ENCODE measurements around the gene AOPEP. TPM values are rescaled to one million over a fixed set of nuclear protein-coding genes. Genes with fewer than 3 reads are reported as not detected.
A peak's percentile ranks its signal among the peaks of the same experiment; 100 is the strongest.

Gene AOPEP
- total and polyA plus RNA-seq, 2 donors (not counting 1 experiment from before 2014, with no cell fraction given) = 66.1 to 94.1 TPM

- no peak overlapping the region for H3K9ac ChIP-seq (ENCODE audit: insufficient read depth, low read length)
- no peak for DNase-seq (ENCODE audit: low read depth in 2 of 2)
- H3K4me3 ChIP-seq (replicated peaks in 1 of 4; ENCODE audit: control extremely low read depth in 1 of 4, insufficient read depth in 1 of 4, low read depth in 3 of 4, low read length in 4 of 4) = no peak overlapping the region
- no peak overlapping the region for H3K4me2 ChIP-seq (ENCODE audit: extremely low read depth, insufficient read depth, low read length)
- no peak overlapping the region for H3K27ac ChIP-seq (ENCODE audit: insufficient read depth, low read length)
- H3K4me1 ChIP-seq (ENCODE audit: control insufficient read depth, extremely low read depth, insufficient read depth, low read length) = peaks cover 7% of the 10 kb centered on the region
- H3K36me3 ChIP-seq (ENCODE audit: control insufficient read depth, insufficient read depth, low read length) = no peaks in the 10 kb centered on the region
- H3K27me3 ChIP-seq (ENCODE audit: control insufficient read depth, insufficient read depth, low read length) = no peaks in the 10 kb centered on the region
- no peaks in the 10 kb centered on the region for H3K79me2 ChIP-seq (ENCODE audit: control insufficient read depth, insufficient read depth, low read length)
- H3K9me3 ChIP-seq (ENCODE audit: control insufficient read depth, insufficient read depth, low read depth, low read length) = no peaks in the 10 kb centered on the region
- H4K20me1 ChIP-seq (ENCODE audit: control insufficient read depth, extremely low read depth, insufficient read depth, low read length) = no peaks in the 10 kb centered on the region
- no peak for TF ChIP-seq EZH2 (IDR thresholded peaks at IDR 0.05; ENCODE audit: low read length, missing control alignments)
- TF ChIP-seq, protein P1, sequence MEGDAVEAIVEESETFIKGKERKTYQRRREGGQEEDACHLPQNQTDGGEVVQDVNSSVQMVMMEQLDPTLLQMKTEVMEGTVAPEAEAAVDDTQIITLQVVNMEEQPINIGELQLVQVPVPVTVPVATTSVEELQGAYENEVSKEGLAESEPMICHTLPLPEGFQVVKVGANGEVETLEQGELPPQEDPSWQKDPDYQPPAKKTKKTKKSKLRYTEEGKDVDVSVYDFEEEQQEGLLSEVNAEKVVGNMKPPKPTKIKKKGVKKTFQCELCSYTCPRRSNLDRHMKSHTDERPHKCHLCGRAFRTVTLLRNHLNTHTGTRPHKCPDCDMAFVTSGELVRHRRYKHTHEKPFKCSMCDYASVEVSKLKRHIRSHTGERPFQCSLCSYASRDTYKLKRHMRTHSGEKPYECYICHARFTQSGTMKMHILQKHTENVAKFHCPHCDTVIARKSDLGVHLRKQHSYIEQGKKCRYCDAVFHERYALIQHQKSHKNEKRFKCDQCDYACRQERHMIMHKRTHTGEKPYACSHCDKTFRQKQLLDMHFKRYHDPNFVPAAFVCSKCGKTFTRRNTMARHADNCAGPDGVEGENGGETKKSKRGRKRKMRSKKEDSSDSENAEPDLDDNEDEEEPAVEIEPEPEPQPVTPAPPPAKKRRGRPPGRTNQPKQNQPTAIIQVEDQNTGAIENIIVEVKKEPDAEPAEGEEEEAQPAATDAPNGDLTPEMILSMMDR (conservative IDR thresholded peaks at IDR 0.05 in 1 of 2, IDR thresholded peaks at IDR 0.05 in 1 of 2; ENCODE audit: low read depth in 1 of 2, low read length in 2 of 2) = no peak
- H2AFZ ChIP-seq (ENCODE audit: low read length) = no peak overlapping the region
These were observed 245.1 kb downstream of the AOPEP start for GRCh38 chr9:94971378-94972131.

GRCh38 chr9:94973451-94973941 is 247.0 kb downstream of the AOPEP start:
- Histone ChIP-seq H3K9me3 (ENCODE audit: control insufficient read depth, insufficient read depth, low read depth, low read length) (no peaks in the 10 kb centered on the region), H3K27me3 (ENCODE audit: control insufficient read depth, insufficient read depth, low read length) (no peaks in the 10 kb centered on the region), H3K4me2 (ENCODE audit: extremely low read depth, insufficient read depth, low read length) (peak overlapping the region; percentile 69), H3K27ac (ENCODE audit: insufficient read depth, low read length) (no peak overlapping the region), H4K20me1 (ENCODE audit: control insufficient read depth, extremely low read depth, insufficient read depth, low read length) (no peaks in the 10 kb centered on the region), H2AFZ (ENCODE audit: low read length) (no peak overlapping the region), H3K9ac (ENCODE audit: insufficient read depth, low read length) (no peak overlapping the region), H3K4me3 (replicated peaks in 1 of 4; ENCODE audit: control extremely low read depth in 1 of 4, insufficient read depth in 1 of 4, low read depth in 3 of 4, low read length in 4 of 4) (no peak overlapping the region), H3K4me1 (ENCODE audit: control insufficient read depth, extremely low read depth, insufficient read depth, low read length) (peaks cover 7% of the 10 kb centered on the region), H3K79me2 (ENCODE audit: control insufficient read depth, insufficient read depth, low read length) (no peaks in the 10 kb centered on the region), H3K36me3 (ENCODE audit: control insufficient read depth, insufficient read depth, low read length) (no peaks in the 10 kb centered on the region)
- DNase-seq (ENCODE audit: low read depth in 2 of 2) = peak; percentile 57 to 90
- TF ChIP-seq, protein P1 (conservative IDR thresholded peaks at IDR 0.05 in 1 of 2, IDR thresholded peaks at IDR 0.05 in 1 of 2; ENCODE audit: low read depth in 1 of 2, low read length in 2 of 2) = no peak
- TF ChIP-seq EZH2 (IDR thresholded peaks at IDR 0.05; ENCODE audit: low read length, missing control alignments) = no peak

DNA sequence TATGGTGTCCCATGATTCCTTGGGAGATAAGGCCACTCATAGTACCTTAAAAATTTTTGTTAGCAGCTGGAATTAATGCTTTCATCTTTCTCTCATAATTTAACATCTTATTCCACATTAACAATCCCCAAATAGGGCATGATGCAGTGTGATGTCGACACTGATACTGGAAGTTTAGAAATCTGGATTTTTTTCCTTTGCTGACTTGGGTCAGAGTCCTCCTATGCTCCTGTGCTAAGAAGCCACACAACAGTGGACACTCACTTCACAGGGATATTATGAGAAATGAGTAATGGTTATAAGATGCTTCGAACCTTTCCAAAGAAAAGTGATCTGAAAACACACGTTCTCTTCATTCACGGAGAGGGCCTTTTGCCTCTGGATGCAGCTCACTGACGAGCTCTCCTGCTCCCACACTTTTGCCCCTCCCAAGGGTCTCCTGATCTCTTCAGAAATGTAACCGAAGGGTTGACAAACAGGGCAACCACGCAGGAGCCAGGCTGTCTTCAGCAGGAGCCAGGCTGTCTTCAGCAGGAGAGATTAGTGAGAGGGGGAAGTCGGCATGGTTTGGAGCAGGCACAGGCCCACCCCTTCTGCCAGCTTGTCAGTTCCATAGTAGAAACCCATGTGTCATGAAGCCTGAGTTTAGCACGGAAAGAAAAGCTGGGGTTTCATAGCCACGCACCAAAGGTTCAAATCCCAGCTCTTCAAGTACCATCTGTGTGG is 247.8 kb downstream of the AOPEP start:
- Histone ChIP-seq H4K20me1 (ENCODE audit: control insufficient read depth, extremely low read depth, insufficient read depth, low read length) (no peaks in the 10 kb centered on the region), H3K4me3 (replicated peaks in 1 of 4; ENCODE audit: control extremely low read depth in 1 of 4, insufficient read depth in 1 of 4, low read depth in 3 of 4, low read length in 4 of 4) (no peak overlapping the region), H3K36me3 (ENCODE audit: control insufficient read depth, insufficient read depth, low read length) (no peaks in the 10 kb centered on the region), H3K79me2 (ENCODE audit: control insufficient read depth, insufficient read depth, low read length) (no peaks in the 10 kb centered on the region), H3K27ac (ENCODE audit: insufficient read depth, low read length) (no peak overlapping the region), H3K4me1 (ENCODE audit: control insufficient read depth, extremely low read depth, insufficient read depth, low read length) (peaks cover 7% of the 10 kb centered on the region), H3K9me3 (ENCODE audit: control insufficient read depth, insufficient read depth, low read depth, low read length) (no peaks in the 10 kb centered on the region), H3K9ac (ENCODE audit: insufficient read depth, low read length) (no peak overlapping the region), H2AFZ (ENCODE audit: low read length) (no peak overlapping the region), H3K27me3 (ENCODE audit: control insufficient read depth, insufficient read depth, low read length) (no peaks in the 10 kb centered on the region), H3K4me2 (ENCODE audit: extremely low read depth, insufficient read depth, low read length) (peak overlapping the region; percentile 56)
- no peak for DNase-seq (ENCODE audit: low read depth in 2 of 2)
- TF ChIP-seq, protein P1 (conservative IDR thresholded peaks at IDR 0.05 in 1 of 2, IDR thresholded peaks at IDR 0.05 in 1 of 2; ENCODE audit: low read depth in 1 of 2, low read length in 2 of 2) = no peak
- TF ChIP-seq EZH2 (IDR thresholded peaks at IDR 0.05; ENCODE audit: low read length, missing control alignments) = no peak
